RKO (cell line): Measurements from ENCODE around the gene PRADC1.

Experiments used
- DNase-seq: peaks from one replicate; pipeline ENCODE4 v3.0.0-alpha.2; 2016; ENCODE audit warnings: low spot score

The PRADC1 gene

GRCh38 chr2:73202156-73203054 lies 30.6 kb downstream of the PRADC1 start, which contains the start of gene NOTO:
Gene NOTO (plus strand): TSS chr2:73202574. CDS start chr2:73202667, 93 bp downstream.
- no peak for DNase-seq

GRCh38 chr2:73200281-73200680 lies 32.8 kb downstream of the PRADC1 start:
- peak; percentile 23 for DNase-seq

DNA sequence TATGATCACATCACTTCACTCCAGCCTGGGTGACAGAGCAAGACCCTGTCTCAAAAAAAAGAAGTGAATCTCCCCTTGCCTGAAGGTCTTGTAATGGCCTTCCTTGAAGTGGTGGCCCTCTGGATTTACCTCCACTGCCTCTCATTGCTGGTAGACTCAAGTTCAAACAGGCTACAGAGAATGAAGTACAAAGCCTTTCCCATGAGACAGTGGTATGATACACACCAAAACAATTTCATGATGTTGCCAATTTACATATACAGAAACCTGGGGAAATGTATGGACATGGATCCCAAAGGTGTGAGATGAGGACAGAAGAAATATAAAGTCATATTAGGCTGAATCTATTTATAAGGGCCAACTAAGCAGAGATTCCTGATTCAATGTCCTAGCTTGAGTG lies 35.5 kb downstream of the PRADC1 start:
- DNase-seq: no peak

DNA sequence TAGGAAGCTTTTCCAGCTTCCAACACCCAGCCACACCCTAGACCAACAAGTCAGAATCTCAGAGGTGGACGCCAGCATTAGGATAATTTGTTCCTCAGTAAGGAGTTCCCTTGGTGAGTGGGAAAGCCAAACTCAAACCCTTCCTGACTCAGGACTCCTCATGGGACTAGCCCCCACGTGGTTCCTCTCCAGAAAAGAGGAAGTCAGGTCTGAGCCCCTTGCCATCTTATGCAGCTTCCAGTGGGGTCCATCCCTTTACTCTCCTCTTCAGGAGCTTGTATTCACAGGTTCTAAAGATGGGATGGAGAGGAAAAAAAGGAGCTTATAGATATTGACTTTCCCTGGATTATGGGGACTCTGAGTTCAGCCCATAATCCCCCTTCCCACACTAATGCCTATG lies 45.5 kb downstream of the PRADC1 start:
- DNase-seq: no peak

DNA sequence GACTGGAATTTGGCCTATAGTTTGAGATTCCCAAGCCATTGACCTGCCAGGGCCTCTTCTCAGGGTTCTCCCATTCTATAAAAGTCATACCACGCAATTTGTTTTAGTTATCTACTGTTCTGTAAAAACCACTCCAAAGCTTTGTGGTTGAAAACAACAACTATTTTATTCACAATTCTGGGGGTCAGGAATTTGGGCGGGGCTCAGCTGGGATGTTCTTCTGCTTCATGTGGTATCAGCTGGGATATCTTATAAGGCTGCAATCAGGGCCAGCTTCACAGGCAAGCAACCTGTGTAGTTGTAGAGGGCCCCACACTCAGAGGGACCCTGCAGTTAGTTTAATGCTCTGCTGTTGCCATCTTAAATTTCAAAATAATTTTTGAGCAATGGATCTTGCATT lies 47.1 kb downstream of the PRADC1 start:
- no peak for DNase-seq
